ENCODE measurements around the gene PAGR1. TPM values are rescaled to one million over a fixed set of nuclear protein-coding genes. Genes with fewer than 3 reads are reported as not detected.
"Not testable (repeated sequence)": the region's sequence is repeated elsewhere in the genome, so short reads cannot be mapped to it uniquely, and the experiment has no call there.

The PAGR1 gene
- total RNA-seq, 1 experiment from 2014 or later: 32.0 TPM

GRCh38 chr16:29784901-29785500 is 31.0 kb upstream of the PAGR1 start:
- TF ChIP-seq, protein P1, sequence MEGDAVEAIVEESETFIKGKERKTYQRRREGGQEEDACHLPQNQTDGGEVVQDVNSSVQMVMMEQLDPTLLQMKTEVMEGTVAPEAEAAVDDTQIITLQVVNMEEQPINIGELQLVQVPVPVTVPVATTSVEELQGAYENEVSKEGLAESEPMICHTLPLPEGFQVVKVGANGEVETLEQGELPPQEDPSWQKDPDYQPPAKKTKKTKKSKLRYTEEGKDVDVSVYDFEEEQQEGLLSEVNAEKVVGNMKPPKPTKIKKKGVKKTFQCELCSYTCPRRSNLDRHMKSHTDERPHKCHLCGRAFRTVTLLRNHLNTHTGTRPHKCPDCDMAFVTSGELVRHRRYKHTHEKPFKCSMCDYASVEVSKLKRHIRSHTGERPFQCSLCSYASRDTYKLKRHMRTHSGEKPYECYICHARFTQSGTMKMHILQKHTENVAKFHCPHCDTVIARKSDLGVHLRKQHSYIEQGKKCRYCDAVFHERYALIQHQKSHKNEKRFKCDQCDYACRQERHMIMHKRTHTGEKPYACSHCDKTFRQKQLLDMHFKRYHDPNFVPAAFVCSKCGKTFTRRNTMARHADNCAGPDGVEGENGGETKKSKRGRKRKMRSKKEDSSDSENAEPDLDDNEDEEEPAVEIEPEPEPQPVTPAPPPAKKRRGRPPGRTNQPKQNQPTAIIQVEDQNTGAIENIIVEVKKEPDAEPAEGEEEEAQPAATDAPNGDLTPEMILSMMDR (IDR thresholded peaks at IDR 0.05; ENCODE audit: unreplicated experiment): peak; percentile 76
- intact Hi-C loops (cut with micrococcal nuclease; ENCODE audit: unreplicated experiment): no loop called here
- DNase-seq: peak; percentile 72
- H3K27me3 Mint-ChIP-seq (ENCODE audit: unreplicated experiment): no peaks in the 10 kb centered on the region
- peaks cover 22% of the 10 kb centered on the region for H3K4me1 Mint-ChIP-seq (ENCODE audit: low read depth, unreplicated experiment)
- no TSS peak for BruUV-seq (replicated peaks)
- H3K36me3 Mint-ChIP-seq (ENCODE audit: insufficient read depth, unreplicated experiment): peaks cover 3% of the 10 kb centered on the region
- no peak overlapping the region for H3K27ac Mint-ChIP-seq (ENCODE audit: unreplicated experiment)
- CTCF ChIA-PET: interaction anchor here (0.9 to 1.4 kb wide), 3 partner anchors 17 to 84 kb away, joined by 3 to 5 read pairs (median 4); no protein-coding TSS in a partner anchor
- no peaks in the 10 kb centered on the region for H3K9me3 Mint-ChIP-seq (ENCODE audit: low read depth, unreplicated experiment)
- peak overlapping the region; percentile 24 for H3K4me3 Mint-ChIP-seq (ENCODE audit: low read depth, unreplicated experiment)

GRCh38 chr16:29787155-29787554 is 28.8 kb upstream of the PAGR1 start:
- DNase-seq; H3K9me3 Mint-ChIP-seq (ENCODE audit: low read depth, unreplicated experiment); BruUV-seq (replicated peaks); H3K27ac Mint-ChIP-seq (ENCODE audit: unreplicated experiment); H3K27me3 Mint-ChIP-seq (ENCODE audit: unreplicated experiment); H3K4me3 Mint-ChIP-seq (ENCODE audit: low read depth, unreplicated experiment); intact Hi-C loops (cut with micrococcal nuclease; ENCODE audit: unreplicated experiment): not testable (repeated sequence)
- Mint-ChIP-seq H3K4me1 (ENCODE audit: low read depth, unreplicated experiment) (peaks cover 24% of the 10 kb centered on the region), H3K36me3 (ENCODE audit: insufficient read depth, unreplicated experiment) (peaks cover 24% of the 10 kb centered on the region)
- CTCF ChIA-PET: interaction anchor here (0.6 kb wide), 2 partner anchors 15 to 51 kb away, joined by 3 to 4 read pairs; no protein-coding TSS in a partner anchor

GRCh38 chr16:29789775-29790182 is 26.2 kb upstream of the PAGR1 start:
- Mint-ChIP-seq H3K4me1 (ENCODE audit: low read depth, unreplicated experiment) (peaks cover 25% of the 10 kb centered on the region), H3K4me3 (ENCODE audit: low read depth, unreplicated experiment) (peak overlapping the region; percentile 87), H3K36me3 (ENCODE audit: insufficient read depth, unreplicated experiment) (peaks cover 31% of the 10 kb centered on the region), H3K27ac (ENCODE audit: unreplicated experiment) (peak overlapping the region; percentile 80), H3K27me3 (ENCODE audit: unreplicated experiment) (no peaks in the 10 kb centered on the region), H3K9me3 (ENCODE audit: low read depth, unreplicated experiment) (no peaks in the 10 kb centered on the region)
- TF ChIP-seq, protein P1 (IDR thresholded peaks at IDR 0.05; ENCODE audit: unreplicated experiment): no peak
- intact Hi-C loops (cut with micrococcal nuclease; ENCODE audit: unreplicated experiment): no loop called here
- DNase-seq: no peak
- CTCF ChIA-PET: interaction anchor here (0.6 to 1.8 kb wide), 12 partner anchors 8 to 861 kb away, joined by 3 to 11 read pairs (median 5); partner anchors contain the start of genes MVP, PAGR1 and SEZ6L2
- no TSS peak for BruUV-seq (replicated peaks)

DNA sequence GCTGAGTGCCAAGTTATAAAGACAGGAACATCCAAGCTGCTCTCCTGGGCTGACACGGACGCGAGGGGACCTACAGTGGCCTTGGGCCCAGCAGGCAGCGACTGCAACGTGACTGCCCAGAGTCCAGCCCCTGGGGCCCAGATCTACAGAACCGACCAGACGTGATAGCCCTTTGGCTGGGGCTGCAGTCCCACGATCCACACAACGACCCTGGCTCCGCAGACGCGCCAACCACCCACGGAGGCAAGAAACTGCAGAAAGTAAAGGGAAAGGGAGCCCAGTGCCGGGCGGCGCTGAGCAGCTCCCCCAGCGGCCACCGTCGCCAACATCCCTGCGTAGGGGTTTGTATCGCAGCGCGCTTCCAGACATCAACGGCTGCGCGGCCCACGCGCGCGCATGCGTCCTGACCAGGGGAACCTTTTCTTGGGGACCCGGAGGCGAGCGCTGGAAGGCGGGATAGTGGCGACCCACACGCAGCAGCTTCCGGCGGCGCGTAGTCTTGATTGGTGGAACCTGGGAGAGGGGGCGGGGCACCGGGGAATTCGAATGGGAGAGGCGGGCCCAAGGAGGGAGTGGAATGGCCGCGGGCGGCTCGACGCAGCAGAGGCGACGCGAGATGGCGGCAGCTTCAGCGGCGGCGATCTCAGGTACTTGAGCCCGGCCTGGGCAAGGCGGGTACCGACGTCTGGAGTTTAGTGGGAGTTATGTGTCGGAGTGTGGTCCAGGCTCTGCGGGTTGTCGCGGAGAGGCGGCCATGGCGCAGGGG is 25.6 kb upstream of the PAGR1 start, which contains the start of gene KIF22:
TSS of gene KIF22 (plus strand) at position 569 of the 766 bp plus-strand sequence. CDS start at position 578, 9 bp downstream.
- BruUV-seq (replicated peaks): no TSS peak
- peak within 1 kb of the TSS; percentile 80 for H3K27ac Mint-ChIP-seq (ENCODE audit: unreplicated experiment)
- intact Hi-C loops (cut with micrococcal nuclease; ENCODE audit: unreplicated experiment): no loop called here
- CTCF ChIA-PET: interaction anchor here (0.6 to 1.8 kb wide), 13 partner anchors 9 to 860 kb away, joined by 3 to 11 read pairs (median 5); partner anchors contain the start of genes MVP, PAGR1 and SEZ6L2
- peak; percentile 100 for DNase-seq
- H3K36me3 Mint-ChIP-seq (ENCODE audit: insufficient read depth, unreplicated experiment): peaks cover 31% of the 10 kb centered on the region
- no peaks in the 10 kb centered on the region for H3K27me3 Mint-ChIP-seq (ENCODE audit: unreplicated experiment)
- H3K4me1 Mint-ChIP-seq (ENCODE audit: low read depth, unreplicated experiment): peaks cover 25% of the 10 kb centered on the region
- TF ChIP-seq, protein P1 (IDR thresholded peaks at IDR 0.05; ENCODE audit: unreplicated experiment): peak; percentile 84
- no peaks in the 10 kb centered on the region for H3K9me3 Mint-ChIP-seq (ENCODE audit: low read depth, unreplicated experiment)
- peak within 1 kb of the TSS; percentile 87 for H3K4me3 Mint-ChIP-seq (ENCODE audit: low read depth, unreplicated experiment)
